SK-N-SH treated with all-trans-retinoic acid at 6 μM for 48 hours (cell line): ENCODE results near the gene MCCD1.

Experiments used
- ARNTL ChIP-seq: fragments of 450-650 bp; formaldehyde crosslinking; IDR thresholded peaks from 2 replicates; pipeline ENCODE4 v1.5.0; 2020; ENCODE audit warnings: low read depth, mild to moderate bottlenecking, moderate library complexity, borderline replicate concordance
- BACH2 ChIP-seq: fragments of 250-450 bp; sonication (Bioruptor Pico); IDR thresholded peaks from 2 replicates; pipeline ENCODE4 v1.9.0; 2021; ENCODE audit warnings: mild to moderate bottlenecking, borderline replicate concordance
- CREB5 ChIP-seq: fragments of 250-450 bp; sonication (Bioruptor Pico); IDR thresholded peaks from 2 replicates; pipeline ENCODE4 v1.5.1; 2020; ENCODE audit warnings: low read depth, mild to moderate bottlenecking, moderate library complexity
- CSRNP3 ChIP-seq: fragments of 250-450 bp; sonication (Bioruptor Pico); IDR thresholded peaks from 2 replicates; pipeline ENCODE4 v1.5.1; 2021; ENCODE audit warnings: mild to moderate bottlenecking, moderate library complexity
- GLIS3 ChIP-seq: fragments of 250-450 bp; sonication (Bioruptor Pico); IDR thresholded peaks from 2 replicates; pipeline ENCODE4 v1.5.0; 2020; ENCODE audit warnings: mild to moderate bottlenecking, moderate library complexity
- ISL1 ChIP-seq: fragments of 250-450 bp; sonication (Bioruptor Pico); IDR thresholded peaks from 2 replicates; pipeline ENCODE4 v2.1.2; 2022; ENCODE audit warnings: mild to moderate bottlenecking, moderate library complexity
- OSR1 ChIP-seq: fragments of 250-450 bp; sonication (Bioruptor Pico); IDR thresholded peaks from 2 replicates; pipeline ENCODE4 v1.8.0; 2022; ENCODE audit warnings: moderate library complexity, mild to moderate bottlenecking, inconsistent platforms
- PATZ1 ChIP-seq: fragments of 250-450 bp; sonication (Bioruptor Pico); IDR thresholded peaks from 2 replicates; pipeline ENCODE4 v1.8.0; 2020; ENCODE audit warnings: mild to moderate bottlenecking, moderate library complexity, borderline replicate concordance
- PPARA ChIP-seq: fragments of 250-450 bp; sonication (Bioruptor Pico); IDR thresholded peaks from 2 replicates; pipeline ENCODE4 v1.5.0; 2020; ENCODE audit warnings: mild to moderate bottlenecking, borderline replicate concordance
- RARB ChIP-seq: fragments of 250-450 bp; sonication (Bioruptor Pico); IDR thresholded peaks from 2 replicates; pipeline ENCODE4 v1.8.0; 2021; ENCODE audit warnings: mild to moderate bottlenecking, moderate library complexity
- TSHZ2 ChIP-seq: fragments of 250-450 bp; sonication (Bioruptor Pico); IDR thresholded peaks from 2 replicates; pipeline ENCODE4 v1.5.0; 2020; ENCODE audit warnings: mild to moderate bottlenecking, moderate library complexity
- ZC3H10 ChIP-seq: fragments of 250-450 bp; sonication (Bioruptor Pico); IDR thresholded peaks from 2 replicates; pipeline ENCODE4 v1.5.1; 2021; ENCODE audit warnings: mild to moderate bottlenecking, moderate library complexity
- ZFP30 ChIP-seq: fragments of 450-650 bp; formaldehyde crosslinking; IDR thresholded peaks from 2 replicates; pipeline ENCODE4 v1.5.0; 2022; ENCODE audit warnings: mild to moderate bottlenecking, moderate library complexity
- ZNF565 ChIP-seq: fragments of 450-650 bp; formaldehyde crosslinking; conservative IDR thresholded peaks from 2 replicates; pipeline ENCODE4 v1.5.0; 2020; ENCODE audit warnings: low read depth, mild to moderate bottlenecking, moderate library complexity

GRCh38 chr6:31568537-31568961, 39.8 kb downstream of the MCCD1 start:
- TF ChIP-seq PPARA (CRISPR knock-in tag) (no peak), PATZ1 (CRISPR knock-in tag) (no peak), TSHZ2 (CRISPR knock-in tag) (no peak), ARNTL (CRISPR knock-in tag) (no peak), ZNF565 (CRISPR knock-in tag) (no peak), ZFP30 (CRISPR knock-in tag) (no peak), GLIS3 (CRISPR knock-in tag) (no peak), ISL1 (CRISPR knock-in tag) (no peak), RARB (CRISPR knock-in tag) (no peak), ZC3H10 (CRISPR knock-in tag) (no peak), CSRNP3 (CRISPR knock-in tag) (no peak), OSR1 (CRISPR knock-in tag) (no peak), CREB5 (no peak), BACH2 (CRISPR knock-in tag) (no peak)
